Sigmoid colon (tissue), 4 donors: ENCODE measurements around the gene BRINP3.

Experiments used
- EP300 ChIP-seq, 4 donors: sonication (generic); formaldehyde crosslinking; IDR thresholded peaks; one replicate each; pipeline ENCODE4 v1.6.1; 2017; ENCODE audit warnings: antibody characterized with exemption in 4 of 4
- POLR2A ChIP-seq, 2 donors: fragments of 450-650 bp; IDR thresholded peaks; one replicate each; pipeline ENCODE4 v1.6.1; 2016; ENCODE audit warnings: antibody characterized with exemption in 2 of 2, mild to moderate bottlenecking in 2 of 2, moderate library complexity in 2 of 2
- POLR2AphosphoS5 ChIP-seq, 4 donors: sonication (generic); formaldehyde crosslinking; IDR thresholded peaks; one replicate each; pipeline ENCODE4 v1.6.1; 2017; ENCODE audit warnings: antibody characterized with exemption in 4 of 4
- TF ChIP-seq, protein P1 (sequence below), 4 experiments: fragments of 450-650 bp in 3 of 4; fragments of 200-600 bp in 1 of 4; IDR thresholded peaks; one replicate each; pipeline ENCODE4 v1.5.1; 2016 to 2019; ENCODE audit warnings: antibody characterized with exemption in 4 of 4, mild to moderate bottlenecking in 3 of 4, moderate library complexity in 2 of 4

DNA sequence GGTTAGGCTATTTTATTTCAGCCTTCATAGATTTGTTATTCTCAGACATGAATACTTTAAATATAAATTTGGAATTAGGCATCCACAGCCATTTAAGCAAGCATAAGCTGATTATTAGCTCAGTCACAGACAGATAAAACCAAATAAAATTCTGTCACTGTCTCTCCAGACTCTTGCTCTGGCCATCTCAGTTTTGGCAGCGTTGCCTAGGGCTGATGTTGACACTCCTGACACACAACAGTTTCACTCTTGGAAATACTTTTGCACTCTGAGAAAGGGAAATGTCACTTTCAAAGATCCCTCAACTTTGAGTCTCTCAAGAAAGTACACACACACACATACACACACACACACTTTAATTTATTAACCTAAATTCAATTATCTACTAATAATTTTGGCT, 372.7 kb downstream of the BRINP3 start:
- TF ChIP-seq POLR2A (IDR thresholded peaks at IDR 0.05) (no peak), POLR2AphosphoS5 (IDR thresholded peaks at IDR 0.05) (no peak), EP300 (IDR thresholded peaks at IDR 0.05) (no peak)
- TF ChIP-seq, protein P1, sequence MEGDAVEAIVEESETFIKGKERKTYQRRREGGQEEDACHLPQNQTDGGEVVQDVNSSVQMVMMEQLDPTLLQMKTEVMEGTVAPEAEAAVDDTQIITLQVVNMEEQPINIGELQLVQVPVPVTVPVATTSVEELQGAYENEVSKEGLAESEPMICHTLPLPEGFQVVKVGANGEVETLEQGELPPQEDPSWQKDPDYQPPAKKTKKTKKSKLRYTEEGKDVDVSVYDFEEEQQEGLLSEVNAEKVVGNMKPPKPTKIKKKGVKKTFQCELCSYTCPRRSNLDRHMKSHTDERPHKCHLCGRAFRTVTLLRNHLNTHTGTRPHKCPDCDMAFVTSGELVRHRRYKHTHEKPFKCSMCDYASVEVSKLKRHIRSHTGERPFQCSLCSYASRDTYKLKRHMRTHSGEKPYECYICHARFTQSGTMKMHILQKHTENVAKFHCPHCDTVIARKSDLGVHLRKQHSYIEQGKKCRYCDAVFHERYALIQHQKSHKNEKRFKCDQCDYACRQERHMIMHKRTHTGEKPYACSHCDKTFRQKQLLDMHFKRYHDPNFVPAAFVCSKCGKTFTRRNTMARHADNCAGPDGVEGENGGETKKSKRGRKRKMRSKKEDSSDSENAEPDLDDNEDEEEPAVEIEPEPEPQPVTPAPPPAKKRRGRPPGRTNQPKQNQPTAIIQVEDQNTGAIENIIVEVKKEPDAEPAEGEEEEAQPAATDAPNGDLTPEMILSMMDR (IDR thresholded peaks at IDR 0.05): no peak
